ENCODE results near the gene RND2. TPM values are rescaled to one million over a fixed set of nuclear protein-coding genes. Genes with fewer than 3 reads are reported as not detected.

The RND2 gene
- total and polyA plus RNA-seq, 9 of the 15 experiments (the other 6 are each of a cell fraction or from before 2014, with no cell fraction given): 0.15 to 1.9 (median 0.98) TPM

DNA sequence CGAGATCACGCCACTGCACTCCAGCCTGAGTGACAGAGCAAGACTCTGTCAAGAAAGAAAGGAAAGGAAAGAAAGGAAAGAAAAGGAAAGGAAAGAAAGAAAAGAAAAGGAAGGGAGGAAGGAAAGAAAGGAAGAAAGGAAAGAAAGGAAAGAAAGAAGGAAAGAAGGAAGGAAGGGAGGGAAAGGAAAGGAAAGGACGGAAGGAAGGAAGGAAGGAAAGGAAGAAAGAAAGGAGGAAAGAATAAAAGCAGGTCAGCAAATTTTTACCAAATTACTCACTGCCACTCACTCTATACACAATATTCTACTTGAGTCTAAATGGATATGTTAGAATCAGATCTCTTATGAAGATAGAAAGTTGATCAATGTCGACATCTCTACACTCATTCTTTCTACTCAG, 49.8 kb downstream of the RND2 start:
- ChIA-PET CTCF (ENCODE audit: low intra/inter-chr PET ratio) (no interaction called here), POLR2A (interaction anchor here (0.7 to 1.9 kb wide), 2 partner anchors 11 to 241 kb away, joined by 4 to 6 read pairs; no protein-coding TSS in a partner anchor)
- Histone ChIP-seq H3K9ac (ENCODE audit: insufficient read depth in 1 of 2, low read depth in 2 of 2, low read length in 2 of 2) (no peak overlapping the region), H2AFZ (ENCODE audit: low read depth, low read length) (no peak overlapping the region), H3K79me2 (ENCODE audit: control insufficient read depth, insufficient read depth, low read length) (no peaks in the 10 kb centered on the region), H3K4me3 (no peak overlapping the region), H3K4me1 (replicated peaks in 1 of 2; ENCODE audit: control insufficient read depth in 2 of 2, insufficient read depth in 2 of 2, low read length in 2 of 2) (no peaks in the 10 kb centered on the region; a peak in 1 of 5 replicates), H4K20me1 (replicated peaks; ENCODE audit: control insufficient read depth, insufficient read depth, low read length) (no peaks in the 10 kb centered on the region), H3K27ac (ENCODE audit: extremely low read depth, low read depth, low read length) (no peak overlapping the region), H3K9me3 (replicated peaks; ENCODE audit: control insufficient read depth, insufficient read depth, low read depth, low read length) (no peaks in the 10 kb centered on the region), H3K36me3 (ENCODE audit: control insufficient read depth, insufficient read depth, low read length) (peaks cover 57% of the 10 kb centered on the region), H3K27me3 (ENCODE audit: control insufficient read depth in 2 of 2, insufficient read depth in 2 of 2, low read length in 2 of 2) (no peaks in the 10 kb centered on the region), H3K4me2 (ENCODE audit: insufficient read depth, low read length) (no peak overlapping the region), H3K9me1 (ENCODE audit: control insufficient read depth, insufficient read depth, low read length) (no peaks in the 10 kb centered on the region)
- no peak for FAIRE-seq
- DNase-seq (ENCODE audit: extremely low read depth in 1 of 4, low spot score in 3 of 4): no peak
- 93% methylated on average over 2 of the region's 4 CpGs for WGBS (ENCODE audit: insufficient coverage, low coverage, missing lambda C conversion rate)
- in situ Hi-C loops (cut with MboI): no loop called here
- no TSS peak for BruUV-seq (replicated peaks)
- no peak for ATAC-seq
- intact Hi-C loops (cut with micrococcal nuclease): no loop called here
- TF ChIP-seq, protein P1, sequence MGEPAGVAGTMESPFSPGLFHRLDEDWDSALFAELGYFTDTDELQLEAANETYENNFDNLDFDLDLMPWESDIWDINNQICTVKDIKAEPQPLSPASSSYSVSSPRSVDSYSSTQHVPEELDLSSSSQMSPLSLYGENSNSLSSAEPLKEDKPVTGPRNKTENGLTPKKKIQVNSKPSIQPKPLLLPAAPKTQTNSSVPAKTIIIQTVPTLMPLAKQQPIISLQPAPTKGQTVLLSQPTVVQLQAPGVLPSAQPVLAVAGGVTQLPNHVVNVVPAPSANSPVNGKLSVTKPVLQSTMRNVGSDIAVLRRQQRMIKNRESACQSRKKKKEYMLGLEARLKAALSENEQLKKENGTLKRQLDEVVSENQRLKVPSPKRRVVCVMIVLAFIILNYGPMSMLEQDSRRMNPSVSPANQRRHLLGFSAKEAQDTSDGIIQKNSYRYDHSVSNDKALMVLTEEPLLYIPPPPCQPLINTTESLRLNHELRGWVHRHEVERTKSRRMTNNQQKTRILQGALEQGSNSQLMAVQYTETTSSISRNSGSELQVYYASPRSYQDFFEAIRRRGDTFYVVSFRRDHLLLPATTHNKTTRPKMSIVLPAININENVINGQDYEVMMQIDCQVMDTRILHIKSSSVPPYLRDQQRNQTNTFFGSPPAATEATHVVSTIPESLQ (CRISPR knock-in tag; IDR thresholded peaks at IDR 0.05): no peak
- no peak for TF ChIP-seq TCF15 (CRISPR knock-in tag; IDR thresholded peaks at IDR 0.05)
- TF ChIP-seq, protein P2, sequence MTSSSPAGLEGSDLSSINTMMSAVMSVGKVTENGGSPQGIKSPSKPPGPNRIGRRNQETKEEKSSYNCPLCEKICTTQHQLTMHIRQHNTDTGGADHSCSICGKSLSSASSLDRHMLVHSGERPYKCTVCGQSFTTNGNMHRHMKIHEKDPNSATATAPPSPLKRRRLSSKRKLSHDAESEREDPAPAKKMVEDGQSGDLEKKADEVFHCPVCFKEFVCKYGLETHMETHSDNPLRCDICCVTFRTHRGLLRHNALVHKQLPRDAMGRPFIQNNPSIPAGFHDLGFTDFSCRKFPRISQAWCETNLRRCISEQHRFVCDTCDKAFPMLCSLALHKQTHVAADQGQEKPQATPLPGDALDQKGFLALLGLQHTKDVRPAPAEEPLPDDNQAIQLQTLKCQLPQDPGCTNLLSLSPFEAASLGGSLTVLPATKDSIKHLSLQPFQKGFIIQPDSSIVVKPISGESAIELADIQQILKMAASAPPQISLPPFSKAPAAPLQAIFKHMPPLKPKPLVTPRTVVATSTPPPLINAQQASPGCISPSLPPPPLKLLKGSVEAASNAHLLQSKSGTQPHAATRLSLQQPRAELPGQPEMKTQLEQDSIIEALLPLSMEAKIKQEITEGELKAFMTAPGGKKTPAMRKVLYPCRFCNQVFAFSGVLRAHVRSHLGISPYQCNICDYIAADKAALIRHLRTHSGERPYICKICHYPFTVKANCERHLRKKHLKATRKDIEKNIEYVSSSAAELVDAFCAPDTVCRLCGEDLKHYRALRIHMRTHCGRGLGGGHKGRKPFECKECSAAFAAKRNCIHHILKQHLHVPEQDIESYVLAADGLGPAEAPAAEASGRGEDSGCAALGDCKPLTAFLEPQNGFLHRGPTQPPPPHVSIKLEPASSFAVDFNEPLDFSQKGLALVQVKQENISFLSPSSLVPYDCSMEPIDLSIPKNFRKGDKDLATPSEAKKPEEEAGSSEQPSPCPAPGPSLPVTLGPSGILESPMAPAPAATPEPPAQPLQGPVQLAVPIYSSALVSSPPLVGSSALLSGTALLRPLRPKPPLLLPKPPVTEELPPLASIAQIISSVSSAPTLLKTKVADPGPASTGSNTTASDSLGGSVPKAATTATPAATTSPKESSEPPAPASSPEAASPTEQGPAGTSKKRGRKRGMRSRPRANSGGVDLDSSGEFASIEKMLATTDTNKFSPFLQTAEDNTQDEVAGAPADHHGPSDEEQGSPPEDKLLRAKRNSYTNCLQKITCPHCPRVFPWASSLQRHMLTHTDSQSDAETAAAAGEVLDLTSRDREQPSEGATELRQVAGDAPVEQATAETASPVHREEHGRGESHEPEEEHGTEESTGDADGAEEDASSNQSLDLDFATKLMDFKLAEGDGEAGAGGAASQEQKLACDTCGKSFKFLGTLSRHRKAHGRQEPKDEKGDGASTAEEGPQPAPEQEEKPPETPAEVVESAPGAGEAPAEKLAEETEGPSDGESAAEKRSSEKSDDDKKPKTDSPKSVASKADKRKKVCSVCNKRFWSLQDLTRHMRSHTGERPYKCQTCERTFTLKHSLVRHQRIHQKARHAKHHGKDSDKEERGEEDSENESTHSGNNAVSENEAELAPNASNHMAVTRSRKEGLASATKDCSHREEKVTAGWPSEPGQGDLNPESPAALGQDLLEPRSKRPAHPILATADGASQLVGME (CRISPR knock-in tag; IDR thresholded peaks at IDR 0.05): no peak
- no peak for TF ChIP-seq REST (IDR thresholded peaks at IDR 0.05; ENCODE audit: borderline replicate concordance)
- TF ChIP-seq REST (CRISPR knock-in tag; IDR thresholded peaks at IDR 0.05; ENCODE audit: low read depth): no peak

All from K562 (cell line).